Naive thymus-derived CD4-positive, alpha-beta T cell (primary cell): ENCODE results near the gene SYNRG. TPM values are rescaled to one million over a fixed set of nuclear protein-coding genes. Genes with fewer than 3 reads are reported as not detected.

ENCODE experiments used
- ATAC-seq: fragments of 150-1000 bp; cut with Tn5 transposase; 2 replicates; pipeline ENCODE4 v1.10.0; 2021; ENCODE audit warnings: mild to moderate bottlenecking, moderate library complexity
- CTCF ChIA-PET: fragments of 350-600 bp; sonication (Branson Sonifier 250); formaldehyde crosslinking; loops from one replicate; lab custom pipeline; 2021; ENCODE audit warnings: antibody characterized with exemption; lab: Charles Lee
- POLR2A ChIA-PET: fragments of 350-600 bp; sonication (Branson Sonifier 250); formaldehyde crosslinking; loops from one replicate; lab custom pipeline; 2021; ENCODE audit warnings: antibody characterized with exemption, inconsistent platforms; lab: Charles Lee
- DNase-seq, 9 donors: peaks; one replicate each; pipeline versions ENCODE4 v3.0.0 to v3.0.0-alpha.2; 2020 to 2022; ENCODE audit warnings: mixed read lengths in 1 of 9
- H3K27ac ChIP-seq: one replicate; pipeline ENCODE4 v1.7.0; 2013; ENCODE audit warnings: mild to moderate bottlenecking, low read depth, low read length, moderate library complexity
- H3K27me3 ChIP-seq, 2 donors: one replicate each; pipeline ENCODE4 v1.7.0; 2013; ENCODE audit warnings: low read length in 2 of 2, mild to moderate bottlenecking in 2 of 2, moderate library complexity in 2 of 2; ENCODE audit not compliant: control insufficient read depth in 2 of 2, insufficient read depth in 2 of 2
- H3K36me3 ChIP-seq, 3 experiments: 1 replicate in 2 of 3; 2 replicates in 1 of 3; pipeline ENCODE4 v1.7.0; 2013; ENCODE audit warnings: low read length in 3 of 3, mild to moderate bottlenecking in 3 of 3, moderate library complexity in 1 of 3; ENCODE audit not compliant: insufficient read depth in 3 of 3, control insufficient read depth in 2 of 3
- H3K4me1 ChIP-seq, 2 donors: one replicate each; pipeline ENCODE4 v1.7.0; 2013; ENCODE audit warnings: low read length in 2 of 2, mild to moderate bottlenecking in 2 of 2, moderate library complexity in 1 of 2; ENCODE audit not compliant: control insufficient read depth in 2 of 2, insufficient read depth in 2 of 2
- H3K4me3 ChIP-seq: 2 replicates; pipeline ENCODE4 v1.7.0; 2013; ENCODE audit warnings: mild to moderate bottlenecking, low read length
- H3K9me3 ChIP-seq, 3 experiments: 1 replicate in 2 of 3; 2 replicates in 1 of 3; pipeline ENCODE4 v1.7.0; 2013; ENCODE audit warnings: low read length in 3 of 3; ENCODE audit not compliant: control insufficient read depth in 2 of 3
- H3K27ac Mint-ChIP-seq, 9 donors: one replicate each; pipeline ENCODE4 v1.8.0; 2020 to 2022; ENCODE audit warnings: mixed read lengths in 9 of 9, mild to moderate bottlenecking in 8 of 9, moderate library complexity in 5 of 9, inconsistent platforms in 2 of 9
- H3K27me3 Mint-ChIP-seq, 5 donors: one replicate each; pipeline ENCODE4 v1.8.0; 2021 to 2022; ENCODE audit warnings: mixed read lengths in 5 of 5, mild to moderate bottlenecking in 1 of 5
- H3K36me3 Mint-ChIP-seq, 5 donors: one replicate each; pipeline ENCODE4 v1.8.0; 2020 to 2022; ENCODE audit warnings: mixed read lengths in 5 of 5, mild to moderate bottlenecking in 3 of 5, inconsistent platforms in 1 of 5
- H3K4me1 Mint-ChIP-seq, 7 donors: one replicate each; pipeline ENCODE4 v1.8.0; 2020 to 2022; ENCODE audit warnings: mixed read lengths in 7 of 7, mild to moderate bottlenecking in 3 of 7, inconsistent platforms in 1 of 7
- H3K4me3 Mint-ChIP-seq, 10 donors: one replicate each; pipeline ENCODE4 v1.8.0; 2020 to 2022; ENCODE audit warnings: mild to moderate bottlenecking in 10 of 10, mixed read lengths in 10 of 10, moderate library complexity in 6 of 10, inconsistent platforms in 2 of 10
- H3K9me3 Mint-ChIP-seq, 11 donors: one replicate each; pipeline ENCODE4 v1.8.0; 2020 to 2022; ENCODE audit warnings: mixed read lengths in 11 of 11, mild to moderate bottlenecking in 4 of 11, inconsistent platforms in 1 of 11, moderate library complexity in 1 of 11
- intact Hi-C, 2 donors: fragments of 100-400 bp; cut with micrococcal nuclease; formaldehyde crosslinking; loops; one replicate each; pipeline ENCODE4 v1.15.1; 2023
- polyA plus RNA-seq, 2 donors: library from polyadenylated mRNA; unstranded; fragments of 300-500 nt; fragmentation: Illumina TruSeq; gene quantifications; one replicate each; pipeline ENCODE4 v1.2.3, GENCODE V29; 2021
- total RNA-seq, 6 experiments: library from RNA in 5 of 6; stranded (reverse) in 5 of 6; gene quantifications; 1 replicate in 5 of 6; 2 replicates in 1 of 6; pipeline ENCODE4 v1.2.3 and lab custom pipeline; 2021 to 2026

The SYNRG gene
- total and polyA plus RNA-seq, 7 experiments from 2014 or later: 70.9 to 146 (median 100) TPM

DNA sequence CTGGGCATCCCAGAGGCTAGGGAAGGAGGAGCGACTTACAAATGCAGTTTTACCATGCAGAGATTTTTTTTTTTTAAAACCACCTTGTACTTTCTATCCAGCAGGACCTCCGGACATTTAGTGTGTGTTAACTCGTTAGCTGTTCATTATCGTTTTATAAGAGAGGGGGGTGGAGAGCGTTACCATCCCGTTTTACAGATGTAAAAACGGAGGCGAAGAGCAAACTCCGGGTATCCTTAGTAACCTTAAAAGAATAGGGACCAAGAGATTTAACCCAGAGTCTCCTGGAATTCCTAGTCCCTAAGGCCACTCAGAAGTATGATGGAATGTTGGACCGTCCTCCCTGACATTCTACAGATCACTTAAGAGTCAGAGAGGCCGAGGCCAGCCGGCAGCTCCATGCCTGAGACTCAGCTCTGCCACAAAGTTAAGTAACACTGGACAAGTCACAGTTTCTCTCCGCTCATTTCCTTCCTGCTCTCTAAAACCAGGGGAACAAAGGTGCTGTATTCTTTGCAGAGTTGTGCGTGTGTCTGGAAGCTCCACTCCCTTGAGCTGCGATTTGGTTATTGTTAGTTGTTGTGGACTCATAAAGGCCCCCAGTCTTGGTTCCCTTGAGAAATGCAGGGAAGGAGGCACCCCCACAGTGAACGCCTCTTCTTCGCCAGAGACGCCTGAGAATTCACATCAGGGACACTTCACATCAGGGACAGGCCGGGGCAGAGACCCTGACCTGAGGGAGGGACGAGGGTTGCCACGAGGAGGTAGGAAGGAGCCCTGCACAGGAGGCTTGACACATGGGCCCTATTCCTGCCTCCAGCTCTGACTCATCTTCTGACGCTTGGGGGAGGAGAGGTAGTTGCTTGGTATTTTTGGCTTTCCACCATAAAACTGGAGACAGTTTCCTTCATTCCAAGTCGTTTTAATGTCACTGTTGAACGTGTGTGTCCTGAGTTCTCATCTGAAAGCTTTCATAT lies 118.3 kb downstream of the SYNRG start:
- no peak for ATAC-seq
- ChIA-PET POLR2A (interaction anchor here (0.8 to 1.4 kb wide), 3 partner anchors 29 to 118 kb away, joined by 3 to 4 read pairs (median 3); partner anchors contain the start of gene SYNRG), CTCF (interaction anchor here (1.3 kb wide), 1 partner anchor 14 kb away, joined by 4 read pairs; no protein-coding TSS in a partner anchor)
- intact Hi-C loops: loop anchor here (1.0 to 5.0 kb wide), 4 partner anchors 16 to 134 kb away; partner anchors contain the start of genes ACACA (in 1 of the 2), SYNRG (in 1 of the 2) and TADA2A (in 1 of the 2)
- Mint-ChIP-seq H3K27ac (peak overlapping the region; percentile 74 to 92 (median 85)), H3K4me3 (peak overlapping the region; percentile 88 to 98 (median 94)), H3K36me3 (no peaks in the 10 kb centered on the region), H3K27me3 (peaks cover 0 to 3% (median 0%) of the 10 kb centered on the region in 5 donors), H3K4me1 (peaks cover 20 to 39% (median 27%) of the 10 kb centered on the region in 7 donors), H3K9me3 (peaks cover 0 to 2% (median 0%) of the 10 kb centered on the region in 11 donors)
- H3K4me3 ChIP-seq: peak overlapping the region; percentile 58
- H3K4me1 ChIP-seq: peaks cover 19 to 20% of the 10 kb centered on the region in 2 donors
- no peaks in the 10 kb centered on the region for H3K9me3 ChIP-seq
- H3K36me3 ChIP-seq: no peaks in the 10 kb centered on the region
- no peaks in the 10 kb centered on the region for H3K27me3 ChIP-seq
- DNase-seq: peak in 1 of 9 donors; percentile 32
- H3K27ac ChIP-seq: peak overlapping the region; percentile 66

DNA sequence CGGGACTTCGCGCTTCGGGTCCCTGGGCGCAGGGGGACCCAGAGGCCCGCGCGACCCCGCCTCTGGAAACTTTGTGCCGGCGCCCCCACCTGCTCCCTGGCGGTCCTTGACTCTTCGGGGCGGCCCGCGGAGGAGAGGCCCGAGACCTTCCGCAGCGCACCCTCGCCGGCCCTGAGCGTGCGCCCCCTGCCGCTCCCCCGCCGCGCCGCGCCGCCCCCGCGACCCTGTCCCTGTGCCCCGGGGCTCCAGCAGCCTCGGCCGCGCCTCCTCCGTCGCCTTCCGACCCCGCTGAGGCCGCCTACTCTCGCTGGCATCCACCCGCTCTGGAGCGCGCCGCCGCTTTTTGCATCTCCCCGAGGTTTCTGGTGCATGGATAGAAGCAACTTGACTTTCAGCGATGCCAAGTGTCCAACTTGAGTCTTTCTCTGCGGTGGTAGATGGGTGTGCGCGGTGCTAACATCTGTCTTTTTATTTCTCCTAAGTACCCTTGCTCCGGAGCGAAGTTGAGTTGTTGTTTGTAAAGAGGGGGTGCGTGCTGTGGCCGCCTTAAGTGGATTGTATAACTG lies 119.1 kb downstream of the SYNRG start:
- Mint-ChIP-seq H3K27ac (peak overlapping the region; percentile 74 to 92 (median 85)), H3K4me3 (peak overlapping the region; percentile 88 to 98 (median 94)), H3K4me1 (peaks cover 20 to 39% (median 27%) of the 10 kb centered on the region in 7 donors), H3K27me3 (peaks cover 0 to 3% (median 0%) of the 10 kb centered on the region in 5 donors), H3K9me3 (peaks cover 0 to 2% (median 0%) of the 10 kb centered on the region in 11 donors), H3K36me3 (no peaks in the 10 kb centered on the region)
- ChIA-PET CTCF (interaction anchor here (0.5 kb wide), 1 partner anchor 116 kb away, joined by 3 read pairs; no protein-coding TSS in a partner anchor), POLR2A (interaction anchor here (0.6 to 0.8 kb wide), 2 partner anchors 26 to 119 kb away, joined by 3 to 4 read pairs; partner anchors contain the start of gene SYNRG)
- Histone ChIP-seq H3K27me3 (no peaks in the 10 kb centered on the region), H3K36me3 (no peaks in the 10 kb centered on the region), H3K4me1 (peaks cover 19 to 20% of the 10 kb centered on the region in 2 donors), H3K4me3 (peak overlapping the region; percentile 58), H3K27ac (peak overlapping the region; percentile 66), H3K9me3 (no peaks in the 10 kb centered on the region)
- peak; percentile 77 for ATAC-seq
- DNase-seq: peak; percentile 57 to 82 (median 73)
- intact Hi-C loops: loop anchor here (1.0 to 5.0 kb wide), 4 partner anchors 17 to 133 kb away; partner anchors contain the start of genes ACACA (in 1 of the 2), SYNRG (in 1 of the 2) and TADA2A (in 1 of the 2)

DNA sequence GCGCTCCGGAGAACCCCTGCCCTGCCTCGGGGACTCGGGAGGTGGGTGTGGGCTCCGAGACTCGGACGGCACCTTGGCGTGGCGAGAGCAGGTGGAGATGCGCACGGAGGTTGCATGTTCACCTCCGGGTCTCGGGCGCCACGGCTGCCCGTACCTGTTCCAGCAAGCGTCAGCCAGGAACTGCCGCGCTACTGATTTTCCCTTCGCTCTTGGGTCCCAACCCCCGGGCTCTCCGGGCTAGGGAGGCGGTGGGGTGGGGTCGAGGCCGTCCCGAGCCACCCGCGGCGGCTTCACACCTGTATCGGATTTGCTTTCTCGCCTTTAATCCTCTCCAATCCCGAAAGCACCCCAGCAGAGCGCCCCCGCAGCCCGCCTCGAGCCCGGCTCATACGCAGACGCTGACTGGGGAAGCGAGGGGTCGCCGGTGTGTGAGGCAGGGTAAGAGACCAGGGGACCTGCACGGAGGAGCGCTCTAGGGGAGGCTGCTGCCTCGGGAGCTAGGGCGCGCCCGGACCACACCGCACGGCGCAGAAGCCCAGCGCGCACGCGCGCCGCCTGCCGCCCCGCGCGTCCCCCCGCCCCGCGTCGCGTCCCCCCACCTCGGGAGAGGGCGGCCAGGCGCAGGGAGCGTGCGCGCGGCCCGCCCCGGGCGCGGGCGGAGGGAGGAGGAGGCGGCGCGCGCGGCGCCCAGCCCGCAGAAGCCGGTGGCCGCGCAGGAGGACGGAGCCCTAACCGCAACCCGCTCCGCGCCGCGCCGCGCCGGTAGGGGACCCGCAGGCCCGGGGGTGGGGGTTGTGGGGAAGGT lies 119.8 kb downstream of the SYNRG start, which contains the start of gene DUSP14:
Gene DUSP14, plus strand, starts transcription at position 695 of the 805 bp plus-strand sequence. CDS start 22,382 bp downstream, outside the sequence.
- H3K4me1 ChIP-seq: peaks cover 19 to 20% of the 10 kb centered on the region in 2 donors
- ATAC-seq: peak; percentile 88
- H3K36me3 ChIP-seq: no peaks in the 10 kb centered on the region
- no peaks in the 10 kb centered on the region for H3K27me3 ChIP-seq
- H3K9me3 Mint-ChIP-seq: peaks cover 0 to 2% (median 0%) of the 10 kb centered on the region in 11 donors
- H3K27ac ChIP-seq: peak within 1 kb of the TSS; percentile 79
- ChIA-PET POLR2A (interaction anchor here (0.6 kb wide), 2 partner anchors 27 to 31 kb away, joined by 3 read pairs; no protein-coding TSS in a partner anchor), CTCF (interaction anchor here (0.5 kb wide), 1 partner anchor 116 kb away, joined by 3 read pairs; no protein-coding TSS in a partner anchor)
- DNase-seq: peak; percentile 72 to 86 (median 84)
- H3K4me1 Mint-ChIP-seq: peaks cover 20 to 39% (median 27%) of the 10 kb centered on the region in 7 donors
- H3K9me3 ChIP-seq: no peaks in the 10 kb centered on the region
- intact Hi-C loops: loop anchor here (1.0 to 5.0 kb wide), 7 partner anchors 17 to 767 kb away; partner anchors contain the start of genes SYNRG (in 2 of the 2), ACACA (in 1 of the 2) and TADA2A (in 1 of the 2)
- H3K27me3 Mint-ChIP-seq: peaks cover 0 to 3% (median 0%) of the 10 kb centered on the region in 5 donors
- peak within 1 kb of the TSS; percentile 91 to 98 (median 95) for H3K4me3 Mint-ChIP-seq
- H3K27ac Mint-ChIP-seq: peak within 1 kb of the TSS; percentile 81 to 95 (median 88)
- H3K36me3 Mint-ChIP-seq: no peaks in the 10 kb centered on the region
- peak within 1 kb of the TSS; percentile 67 for H3K4me3 ChIP-seq

DNA sequence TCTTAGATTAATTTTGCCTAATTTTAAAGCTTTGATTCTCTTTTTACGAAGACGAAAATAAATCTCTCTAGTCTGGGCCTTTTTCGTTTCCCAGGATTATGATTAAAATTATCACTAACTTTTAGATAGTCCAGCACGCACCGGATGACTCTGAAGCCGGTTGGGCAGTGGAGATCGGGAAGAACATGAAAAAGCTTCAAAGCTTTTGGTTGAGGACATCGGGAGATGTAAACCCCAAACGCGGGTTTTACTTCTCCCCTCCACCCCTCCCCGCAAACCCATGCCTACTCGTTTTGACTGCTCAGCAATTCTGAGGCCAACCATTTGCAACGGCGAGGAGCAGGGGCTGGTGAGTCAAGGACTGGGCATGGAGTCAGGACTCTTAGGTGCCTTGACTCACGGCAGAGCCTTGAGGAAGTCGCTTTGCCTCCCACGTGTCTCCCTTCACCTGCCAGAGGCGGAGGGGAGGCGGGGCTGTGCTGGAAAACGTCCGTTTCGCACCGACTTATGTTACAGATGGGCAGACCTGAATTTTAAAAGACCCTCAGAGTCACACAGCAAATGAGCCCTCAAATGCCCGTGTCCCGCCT lies 120.5 kb downstream of the SYNRG start:
- intact Hi-C loops: loop anchor here (1.0 to 5.0 kb wide), 3 partner anchors 81 to 766 kb away; partner anchors contain the start of gene SYNRG (in 1 of the 2)
- Histone ChIP-seq H3K36me3 (no peaks in the 10 kb centered on the region), H3K27ac (peak overlapping the region; percentile 79), H3K9me3 (no peaks in the 10 kb centered on the region), H3K4me1 (peaks cover 19 to 20% of the 10 kb centered on the region in 2 donors), H3K4me3 (peak overlapping the region; percentile 67), H3K27me3 (no peaks in the 10 kb centered on the region)
- H3K4me1 Mint-ChIP-seq: peaks cover 20 to 39% (median 27%) of the 10 kb centered on the region in 7 donors
- DNase-seq: peak in 6 of 9 donors; percentile 3 to 63 (median 48)
- H3K4me3 Mint-ChIP-seq: peak overlapping the region; percentile 91 to 96 (median 93)
- H3K27ac Mint-ChIP-seq: peak overlapping the region; percentile 73 to 94 (median 83)
- H3K27me3 Mint-ChIP-seq: peaks cover 0 to 3% (median 0%) of the 10 kb centered on the region in 5 donors
- POLR2A ChIA-PET: interaction anchor here (0.6 kb wide), 1 partner anchor 30 kb away, joined by 3 read pairs; no protein-coding TSS in a partner anchor
- no peaks in the 10 kb centered on the region for H3K36me3 Mint-ChIP-seq
- CTCF ChIA-PET: interaction anchor here (0.7 kb wide), 1 partner anchor 50 kb away, joined by 3 read pairs; no protein-coding TSS in a partner anchor
- peaks cover 0 to 2% (median 0%) of the 10 kb centered on the region in 11 donors for H3K9me3 Mint-ChIP-seq
- peak; percentile 20 for ATAC-seq

DNA sequence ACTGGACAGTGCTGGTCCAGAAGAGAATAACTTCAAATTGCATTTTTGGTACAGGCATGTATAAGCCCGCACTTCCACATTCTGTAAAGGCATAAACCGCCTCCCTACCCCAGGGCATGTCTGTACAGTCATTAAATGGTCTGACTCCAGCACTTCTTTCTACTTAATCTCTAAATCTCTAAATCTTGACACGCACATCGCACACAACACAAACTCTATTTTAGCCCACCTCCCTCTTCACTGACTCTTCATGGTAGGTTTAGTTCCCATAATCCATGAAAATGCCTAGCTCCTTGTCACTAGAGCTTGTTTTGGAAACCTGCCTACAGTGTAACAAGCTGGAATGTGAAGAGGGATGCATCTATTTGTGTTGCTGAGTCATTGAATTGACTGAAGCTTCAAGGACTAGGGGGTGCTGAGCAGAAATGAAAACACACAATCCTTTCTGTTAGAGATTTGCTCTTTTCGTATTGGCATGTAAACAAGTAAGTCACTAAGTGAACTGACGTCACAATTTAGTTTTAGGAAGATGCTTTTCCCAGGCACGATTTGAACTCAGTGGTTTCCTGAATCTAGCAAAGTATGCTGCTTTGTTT lies 121.1 kb downstream of the SYNRG start:
- ChIA-PET POLR2A (interaction anchor here (0.5 kb wide), 1 partner anchor 544 kb away, joined by 3 read pairs; no protein-coding TSS in a partner anchor), CTCF (interaction anchor here (0.6 to 0.7 kb wide), 2 partner anchors 50 to 375 kb away, joined by 3 read pairs; no protein-coding TSS in a partner anchor)
- Histone ChIP-seq H3K9me3 (no peaks in the 10 kb centered on the region), H3K4me1 (peaks cover 19 to 20% of the 10 kb centered on the region in 2 donors), H3K27me3 (no peaks in the 10 kb centered on the region), H3K4me3 (peak overlapping the region; percentile 67), H3K27ac (no peak overlapping the region), H3K36me3 (no peaks in the 10 kb centered on the region)
- Mint-ChIP-seq H3K27ac (peak overlapping the region; percentile 73 to 94 (median 83)), H3K4me1 (peaks cover 20 to 39% (median 27%) of the 10 kb centered on the region in 7 donors), H3K9me3 (peaks cover 0 to 2% (median 0%) of the 10 kb centered on the region in 11 donors), H3K36me3 (no peaks in the 10 kb centered on the region), H3K4me3 (peak overlapping the region; percentile 91 to 96 (median 93)), H3K27me3 (peaks cover 0 to 3% (median 0%) of the 10 kb centered on the region in 5 donors)
- peak in 5 of 9 donors; percentile 2 to 34 (median 16) for DNase-seq
- no peak for ATAC-seq
- intact Hi-C loops: loop anchor here in 1 of 2 donors (5.0 kb wide), 1 partner anchor 766 kb away; no protein-coding TSS in a partner anchor
